GM23338 (cell line): Measurements from ENCODE around the gene UGT2A1.

Source experiments
- CTCF ChIP-seq, 2 experiments: fragments of 200-600 bp in 1 of 2; sonication (generic) in 1 of 2; conservative IDR thresholded peaks; 2 replicates each; pipeline versions ENCODE4 v1.5.1 to v1.6.1; 2016 to 2017; ENCODE audit warnings: antibody characterized with exemption in 2 of 2, low read depth in 2 of 2, mild to moderate bottlenecking in 2 of 2, moderate library complexity in 1 of 2
- POLR2AphosphoS5 ChIP-seq: IDR thresholded peaks from 2 replicates; pipeline ENCODE4 v1.6.1; 2016; ENCODE audit warnings: antibody characterized with exemption, low read depth
- STAT1 ChIP-seq: IDR thresholded peaks from one replicate; pipeline ENCODE4 v1.6.1; 2016; ENCODE audit warnings: antibody characterized with exemption; ENCODE audit not compliant: unreplicated experiment

- TF ChIP-seq POLR2AphosphoS5 (no peak), CTCF (conservative IDR thresholded peaks at IDR 0.05; ENCODE audit: low read depth in 2 of 2) (no peak), STAT1 (no peak)
Observed at GRCh38 chr4:69583543-69583942, 69.5 kb downstream of the UGT2A1 start.
